ENCODE data around the gene GSG1L2. TPM values are rescaled to one million over a fixed set of nuclear protein-coding genes. Genes with fewer than 3 reads are reported as not detected.

Gene GSG1L2
- total and polyA plus RNA-seq, 4 donors = not detected

DNA sequence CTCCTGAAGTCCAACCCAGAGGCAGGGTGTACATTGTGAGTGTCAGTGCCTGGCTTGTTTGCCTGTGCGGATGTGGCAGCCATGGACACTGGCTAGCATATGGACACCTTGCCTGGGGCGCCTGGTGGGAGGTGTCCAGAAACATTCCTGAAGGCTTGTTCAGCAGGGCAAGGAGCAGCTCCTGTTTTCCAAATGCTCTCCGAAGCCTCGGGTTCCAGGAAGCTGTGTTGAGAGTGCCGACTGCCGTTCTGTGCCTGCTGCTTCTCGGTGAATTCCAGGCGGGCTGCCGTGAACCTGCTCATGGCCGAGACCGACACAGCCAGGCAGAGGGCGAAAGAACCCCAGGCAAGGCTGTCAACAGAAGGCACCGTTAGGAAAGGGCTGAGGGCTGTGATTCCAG, 19.6 kb downstream of the GSG1L2 start:
- no peaks in the 10 kb centered on the region for H3K4me1 ChIP-seq (ENCODE audit: control insufficient read depth in 4 of 4, insufficient read depth in 4 of 4, low read length in 3 of 4)
- TF ChIP-seq, protein P1, sequence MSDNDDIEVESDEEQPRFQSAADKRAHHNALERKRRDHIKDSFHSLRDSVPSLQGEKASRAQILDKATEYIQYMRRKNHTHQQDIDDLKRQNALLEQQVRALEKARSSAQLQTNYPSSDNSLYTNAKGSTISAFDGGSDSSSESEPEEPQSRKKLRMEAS (IDR thresholded peaks at IDR 0.05) = no peak
- no peak for TF ChIP-seq TAF1 (conservative IDR thresholded peaks at IDR 0.05)
- no peak for TF ChIP-seq NR2F2 (IDR thresholded peaks at IDR 0.05)
- TF ChIP-seq, protein P2, sequence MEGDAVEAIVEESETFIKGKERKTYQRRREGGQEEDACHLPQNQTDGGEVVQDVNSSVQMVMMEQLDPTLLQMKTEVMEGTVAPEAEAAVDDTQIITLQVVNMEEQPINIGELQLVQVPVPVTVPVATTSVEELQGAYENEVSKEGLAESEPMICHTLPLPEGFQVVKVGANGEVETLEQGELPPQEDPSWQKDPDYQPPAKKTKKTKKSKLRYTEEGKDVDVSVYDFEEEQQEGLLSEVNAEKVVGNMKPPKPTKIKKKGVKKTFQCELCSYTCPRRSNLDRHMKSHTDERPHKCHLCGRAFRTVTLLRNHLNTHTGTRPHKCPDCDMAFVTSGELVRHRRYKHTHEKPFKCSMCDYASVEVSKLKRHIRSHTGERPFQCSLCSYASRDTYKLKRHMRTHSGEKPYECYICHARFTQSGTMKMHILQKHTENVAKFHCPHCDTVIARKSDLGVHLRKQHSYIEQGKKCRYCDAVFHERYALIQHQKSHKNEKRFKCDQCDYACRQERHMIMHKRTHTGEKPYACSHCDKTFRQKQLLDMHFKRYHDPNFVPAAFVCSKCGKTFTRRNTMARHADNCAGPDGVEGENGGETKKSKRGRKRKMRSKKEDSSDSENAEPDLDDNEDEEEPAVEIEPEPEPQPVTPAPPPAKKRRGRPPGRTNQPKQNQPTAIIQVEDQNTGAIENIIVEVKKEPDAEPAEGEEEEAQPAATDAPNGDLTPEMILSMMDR (IDR thresholded peaks at IDR 0.05; ENCODE audit: low read depth, low read length, missing input control) = no peak
- TF ChIP-seq YY1 (IDR thresholded peaks at IDR 0.05) = no peak
- TF ChIP-seq EGR1 (IDR thresholded peaks at IDR 0.05; ENCODE audit: low read depth in 2 of 2) = no peak
- TF ChIP-seq JUND (IDR thresholded peaks at IDR 0.05) = no peak
- TF ChIP-seq FOXA1 (IDR thresholded peaks at IDR 0.05) = no peak
- TF ChIP-seq RAD21 (IDR thresholded peaks at IDR 0.05) = no peak
- TF ChIP-seq HNF4G (IDR thresholded peaks at IDR 0.05) = no peak
- TF ChIP-seq HNF4A (conservative IDR thresholded peaks at IDR 0.05) = no peak
- TF ChIP-seq, protein P3, sequence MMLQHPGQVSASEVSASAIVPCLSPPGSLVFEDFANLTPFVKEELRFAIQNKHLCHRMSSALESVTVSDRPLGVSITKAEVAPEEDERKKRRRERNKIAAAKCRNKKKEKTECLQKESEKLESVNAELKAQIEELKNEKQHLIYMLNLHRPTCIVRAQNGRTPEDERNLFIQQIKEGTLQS (IDR thresholded peaks at IDR 0.05) = no peak
- H3K9me3 ChIP-seq (ENCODE audit: control insufficient read depth in 4 of 4, low read length in 3 of 4) = no peaks in the 10 kb centered on the region
- no peak for DNase-seq (ENCODE audit: low spot score)
- H3K9ac ChIP-seq (ENCODE audit: low read depth in 1 of 2, low read length in 2 of 2) = no peak overlapping the region
- no peak overlapping the region for H3K27ac ChIP-seq (ENCODE audit: low read depth in 1 of 2, low read length in 2 of 2)
- H3K36me3 ChIP-seq (ENCODE audit: control insufficient read depth in 4 of 4, insufficient read depth in 3 of 4, low read depth in 1 of 4, low read length in 3 of 4) = no peaks in the 10 kb centered on the region
- 66% methylated on average over 13 of the region's 13 CpGs for WGBS
- H3K4me3 ChIP-seq (ENCODE audit: low read depth in 1 of 3, low read length in 3 of 3) = no peak overlapping the region
- peaks cover 0 to 6% (median 0%) of the 10 kb centered on the region in 4 donors for H3K27me3 ChIP-seq (ENCODE audit: control insufficient read depth in 4 of 4, insufficient read depth in 4 of 4, low read length in 3 of 4)

DNA sequence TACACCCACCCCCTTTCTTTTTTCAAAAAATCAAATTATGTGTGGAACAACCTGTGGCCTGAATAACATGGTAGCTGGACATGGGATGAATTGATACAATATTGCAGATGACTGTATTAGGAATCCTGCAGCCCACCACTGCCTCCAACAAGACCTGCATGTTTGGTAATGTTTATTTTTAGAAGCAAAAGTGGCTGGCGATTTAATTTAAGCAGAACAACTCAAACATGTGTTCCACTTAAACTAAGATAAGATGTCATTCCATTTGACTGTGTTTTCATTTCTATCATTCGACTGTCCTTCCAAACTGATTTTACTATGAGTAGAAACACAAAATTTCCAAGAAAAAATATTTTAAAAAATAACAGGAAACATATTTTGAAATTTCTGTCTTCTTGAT, 20.4 kb downstream of the GSG1L2 start:
- no peak overlapping the region for H3K9ac ChIP-seq (ENCODE audit: low read depth in 1 of 2, low read length in 2 of 2)
- 62% methylated on average over 2 of the region's 2 CpGs for WGBS
- no peak for DNase-seq (ENCODE audit: low spot score)
- no peak overlapping the region for H3K27ac ChIP-seq (ENCODE audit: low read depth in 1 of 2, low read length in 2 of 2)
- no peaks in the 10 kb centered on the region for H3K9me3 ChIP-seq (ENCODE audit: control insufficient read depth in 4 of 4, low read length in 3 of 4)
- H3K4me1 ChIP-seq (ENCODE audit: control insufficient read depth in 4 of 4, insufficient read depth in 4 of 4, low read length in 3 of 4) = no peaks in the 10 kb centered on the region
- H3K36me3 ChIP-seq (ENCODE audit: control insufficient read depth in 4 of 4, insufficient read depth in 3 of 4, low read depth in 1 of 4, low read length in 3 of 4) = no peaks in the 10 kb centered on the region
- H3K27me3 ChIP-seq (ENCODE audit: control insufficient read depth in 4 of 4, insufficient read depth in 4 of 4, low read length in 3 of 4) = peaks cover 0 to 6% (median 0%) of the 10 kb centered on the region in 4 donors
- TF ChIP-seq, protein P3 (IDR thresholded peaks at IDR 0.05) = no peak
- TF ChIP-seq HNF4G (IDR thresholded peaks at IDR 0.05) (no peak), RXRA (IDR thresholded peaks at IDR 0.05) (no peak), YY1 (IDR thresholded peaks at IDR 0.05) (no peak), JUND (IDR thresholded peaks at IDR 0.05) (no peak), TAF1 (conservative IDR thresholded peaks at IDR 0.05) (no peak), FOXA2 (IDR thresholded peaks at IDR 0.05) (no peak), EGR1 (IDR thresholded peaks at IDR 0.05; ENCODE audit: low read depth in 2 of 2) (no peak), FOXA1 (IDR thresholded peaks at IDR 0.05) (no peak), NR2F2 (IDR thresholded peaks at IDR 0.05) (no peak), GABPA (IDR thresholded peaks at IDR 0.05 in 1 of 2, conservative IDR thresholded peaks at IDR 0.05 in 1 of 2) (no peak), RAD21 (IDR thresholded peaks at IDR 0.05) (no peak), HNF4A (conservative IDR thresholded peaks at IDR 0.05) (no peak), SP1 (IDR thresholded peaks at IDR 0.05) (no peak)
- TF ChIP-seq, protein P1 (IDR thresholded peaks at IDR 0.05) = no peak
- TF ChIP-seq, protein P4, sequence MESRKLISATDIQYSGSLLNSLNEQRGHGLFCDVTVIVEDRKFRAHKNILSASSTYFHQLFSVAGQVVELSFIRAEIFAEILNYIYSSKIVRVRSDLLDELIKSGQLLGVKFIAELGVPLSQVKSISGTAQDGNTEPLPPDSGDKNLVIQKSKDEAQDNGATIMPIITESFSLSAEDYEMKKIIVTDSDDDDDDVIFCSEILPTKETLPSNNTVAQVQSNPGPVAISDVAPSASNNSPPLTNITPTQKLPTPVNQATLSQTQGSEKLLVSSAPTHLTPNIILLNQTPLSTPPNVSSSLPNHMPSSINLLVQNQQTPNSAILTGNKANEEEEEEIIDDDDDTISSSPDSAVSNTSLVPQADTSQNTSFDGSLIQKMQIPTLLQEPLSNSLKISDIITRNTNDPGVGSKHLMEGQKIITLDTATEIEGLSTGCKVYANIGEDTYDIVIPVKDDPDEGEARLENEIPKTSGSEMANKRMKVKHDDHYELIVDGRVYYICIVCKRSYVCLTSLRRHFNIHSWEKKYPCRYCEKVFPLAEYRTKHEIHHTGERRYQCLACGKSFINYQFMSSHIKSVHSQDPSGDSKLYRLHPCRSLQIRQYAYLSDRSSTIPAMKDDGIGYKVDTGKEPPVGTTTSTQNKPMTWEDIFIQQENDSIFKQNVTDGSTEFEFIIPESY (IDR thresholded peaks at IDR 0.05) = no peak
- TF ChIP-seq, protein P5, sequence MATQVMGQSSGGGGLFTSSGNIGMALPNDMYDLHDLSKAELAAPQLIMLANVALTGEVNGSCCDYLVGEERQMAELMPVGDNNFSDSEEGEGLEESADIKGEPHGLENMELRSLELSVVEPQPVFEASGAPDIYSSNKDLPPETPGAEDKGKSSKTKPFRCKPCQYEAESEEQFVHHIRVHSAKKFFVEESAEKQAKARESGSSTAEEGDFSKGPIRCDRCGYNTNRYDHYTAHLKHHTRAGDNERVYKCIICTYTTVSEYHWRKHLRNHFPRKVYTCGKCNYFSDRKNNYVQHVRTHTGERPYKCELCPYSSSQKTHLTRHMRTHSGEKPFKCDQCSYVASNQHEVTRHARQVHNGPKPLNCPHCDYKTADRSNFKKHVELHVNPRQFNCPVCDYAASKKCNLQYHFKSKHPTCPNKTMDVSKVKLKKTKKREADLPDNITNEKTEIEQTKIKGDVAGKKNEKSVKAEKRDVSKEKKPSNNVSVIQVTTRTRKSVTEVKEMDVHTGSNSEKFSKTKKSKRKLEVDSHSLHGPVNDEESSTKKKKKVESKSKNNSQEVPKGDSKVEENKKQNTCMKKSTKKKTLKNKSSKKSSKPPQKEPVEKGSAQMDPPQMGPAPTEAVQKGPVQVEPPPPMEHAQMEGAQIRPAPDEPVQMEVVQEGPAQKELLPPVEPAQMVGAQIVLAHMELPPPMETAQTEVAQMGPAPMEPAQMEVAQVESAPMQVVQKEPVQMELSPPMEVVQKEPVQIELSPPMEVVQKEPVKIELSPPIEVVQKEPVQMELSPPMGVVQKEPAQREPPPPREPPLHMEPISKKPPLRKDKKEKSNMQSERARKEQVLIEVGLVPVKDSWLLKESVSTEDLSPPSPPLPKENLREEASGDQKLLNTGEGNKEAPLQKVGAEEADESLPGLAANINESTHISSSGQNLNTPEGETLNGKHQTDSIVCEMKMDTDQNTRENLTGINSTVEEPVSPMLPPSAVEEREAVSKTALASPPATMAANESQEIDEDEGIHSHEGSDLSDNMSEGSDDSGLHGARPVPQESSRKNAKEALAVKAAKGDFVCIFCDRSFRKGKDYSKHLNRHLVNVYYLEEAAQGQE (IDR thresholded peaks at IDR 0.05) = no peak
- TF ChIP-seq, protein P2 (IDR thresholded peaks at IDR 0.05; ENCODE audit: low read depth, low read length, missing input control) = no peak
- H3K4me3 ChIP-seq (ENCODE audit: low read depth in 1 of 3, low read length in 3 of 3) = no peak overlapping the region

All from liver (tissue), 9 donors.